ENCODE data around the gene TXNL4A.

Gene TXNL4A

GRCh38 chr18:79948719-79949411, 39.5 kb downstream of the TXNL4A start:
- DNase-seq (ENCODE audit: low spot score) = no peak

GRCh38 chr18:79947881-79948610, 40.3 kb downstream of the TXNL4A start:
- no peak for DNase-seq (ENCODE audit: low spot score)

GRCh38 chr18:79947054-79947755, 41.2 kb downstream of the TXNL4A start:
- no peak for DNase-seq (ENCODE audit: low spot score)

GRCh38 chr18:79945118-79946042, 43.0 kb downstream of the TXNL4A start:
- no peak for DNase-seq (ENCODE audit: low spot score)

GRCh38 chr18:79944746-79945117, 43.6 kb downstream of the TXNL4A start:
- DNase-seq (ENCODE audit: low spot score) = no peak

GRCh38 chr18:79944126-79944731, 44.1 kb downstream of the TXNL4A start:
- no peak for DNase-seq (ENCODE audit: low spot score)

- DNase-seq (ENCODE audit: low spot score) = no peak
Observed at GRCh38 chr18:79943608-79944125, 44.7 kb downstream of the TXNL4A start.

GRCh38 chr18:79942786-79943607, 45.4 kb downstream of the TXNL4A start:
- no peak for DNase-seq (ENCODE audit: low spot score)

- no peak for DNase-seq (ENCODE audit: low spot score)
Observed at GRCh38 chr18:79942211-79942610, 46.2 kb downstream of the TXNL4A start.

GRCh38 chr18:79941473-79942119, 46.8 kb downstream of the TXNL4A start:
- no peak for DNase-seq (ENCODE audit: low spot score)

- no peak for DNase-seq (ENCODE audit: low spot score)
Observed at GRCh38 chr18:79940814-79941472, 47.4 kb downstream of the TXNL4A start.

- no peak for DNase-seq (ENCODE audit: low spot score)
Observed at GRCh38 chr18:79940126-79940813, 48.1 kb downstream of the TXNL4A start.

- DNase-seq (ENCODE audit: low spot score) = no peak
Observed at GRCh38 chr18:79939096-79939495, 49.3 kb downstream of the TXNL4A start.

GRCh38 chr18:79938196-79938595, 50.2 kb downstream of the TXNL4A start:
- DNase-seq (ENCODE audit: low spot score) = no peak

GRCh38 chr18:79937103-79937860, 51.1 kb downstream of the TXNL4A start:
- no peak for DNase-seq (ENCODE audit: low spot score)

GRCh38 chr18:79936641-79937040, 51.7 kb downstream of the TXNL4A start:
- DNase-seq (ENCODE audit: low spot score) = no peak

GRCh38 chr18:79935925-79936324, 52.4 kb downstream of the TXNL4A start:
- DNase-seq (ENCODE audit: low spot score) = no peak

GRCh38 chr18:79935499-79935898, 52.9 kb downstream of the TXNL4A start:
- no peak for DNase-seq (ENCODE audit: low spot score)
